Stomach (tissue), 4 donors: Measurements from ENCODE around the gene ZSCAN29.

Experiments
- CTCF ChIP-seq, 7 experiments: fragments of 450-650 bp in 4 of 7; fragments of 200-600 bp in 3 of 7; sonication (generic) in 3 of 7; IDR thresholded peaks; one replicate each; pipeline ENCODE4 v1.5.1; 2016 to 2019; ENCODE audit warnings: antibody characterized with exemption in 7 of 7, control low read depth in 2 of 7, mild to moderate bottlenecking in 1 of 7
- EP300 ChIP-seq: sonication (generic); formaldehyde crosslinking; IDR thresholded peaks from one replicate; pipeline ENCODE4 v1.6.1; 2017; ENCODE audit warnings: antibody characterized with exemption
- POLR2A ChIP-seq, 4 donors: fragments of 450-650 bp; IDR thresholded peaks; one replicate each; pipeline ENCODE4 v1.6.1; 2016; ENCODE audit warnings: antibody characterized with exemption in 4 of 4, control low read depth in 2 of 4, mild to moderate bottlenecking in 1 of 4, moderate library complexity in 1 of 4
- POLR2AphosphoS5 ChIP-seq, 3 donors: sonication (generic); formaldehyde crosslinking; IDR thresholded peaks; one replicate each; pipeline ENCODE4 v1.6.1; 2016; ENCODE audit warnings: antibody characterized with exemption in 3 of 3

GRCh38 chr15:43316016-43316970, 54.5 kb downstream of the ZSCAN29 start:
- TF ChIP-seq CTCF (IDR thresholded peaks at IDR 0.05) = no peak
- no peak for TF ChIP-seq POLR2A (IDR thresholded peaks at IDR 0.05)
- TF ChIP-seq POLR2AphosphoS5 (IDR thresholded peaks at IDR 0.05) = no peak
- TF ChIP-seq EP300 = no peak
